HCT116 (cell line): ENCODE measurements around the gene LAMTOR4. TPM values are rescaled to one million over a fixed set of nuclear protein-coding genes. Genes with fewer than 3 reads are reported as not detected.
"Not testable (repeated sequence)": the region's sequence is repeated elsewhere in the genome, so short reads cannot be mapped to it uniquely, and the experiment has no call there.

Experiments used
- ATAC-seq: fragments of 200-7000 bp; cut with Tn5 transposase; 2 replicates; pipeline ENCODE4 v1.9.1; 2020; ENCODE audit warnings: mild to moderate bottlenecking, moderate library complexity
- BruUV-seq: library from RNA; stranded (reverse); fragments of 400-500 nt; replicated peaks from 2 replicates; lab custom pipeline; 2021; lab: Mats Ljungman, UMichigan
- CTCF ChIA-PET: fragments of 300-600 bp; sonication (Branson Sonifier 250); formaldehyde crosslinking; loops from one replicate; lab custom pipeline; 2021; ENCODE audit warnings: antibody characterized with exemption; lab: Charles Lee
- POLR2A ChIA-PET: fragments of 300-600, 350-600 bp; sonication (Branson Sonifier 250); formaldehyde crosslinking; loops from one replicate; lab custom pipeline; 2021; ENCODE audit warnings: antibody characterized with exemption; lab: Charles Lee
- RAD21 ChIA-PET, 2 experiments: fragments of 300-600 bp; sonication (Branson Sonifier 250); formaldehyde crosslinking; loops; one replicate each; lab custom pipeline; 2023; ENCODE audit warnings: low total read pairs in 2 of 2; ENCODE audit not compliant: uncharacterized antibody in 2 of 2, unreplicated experiment in 2 of 2, low non-redundant PET in 1 of 2; lab: Charles Lee
- DNase-seq: peaks from one replicate; pipeline ENCODE4 v3.0.0-alpha.2; 2010; ENCODE audit warnings: low read depth, low spot score
- H2AFZ ChIP-seq: fragments of 200-600 bp; shearing (Covaris generic), sonication (generic); 2 replicates; pipeline ENCODE4 v1.6.1; 2017; ENCODE audit warnings: low read depth, mixed run types, mixed read lengths, antibody characterized with exemption, low read length; ENCODE audit not compliant: poor library complexity, severe bottlenecking
- H3K27ac ChIP-seq: 2 replicates; pipeline ENCODE4 v1.5.1; 2012; ENCODE audit warnings: low read depth, low read length
- H3K27me3 ChIP-seq: fragments of 200-600 bp; sonication (generic); 2 replicates; pipeline ENCODE4 v1.6.1; 2016; ENCODE audit warnings: mixed run types, low read length, mixed read lengths; ENCODE audit not compliant: insufficient read depth
- H3K36me3 ChIP-seq, 2 experiments: fragments of 200-500 bp in 1 of 2; fragments of 200-600 bp in 1 of 2; sonication (Bioruptor generic) in 1 of 2; sonication (generic) in 1 of 2; 2 replicates each; pipeline versions ENCODE4 v1.5.1 to v1.6.1; 2014 to 2016; ENCODE audit warnings: low read length in 2 of 2, inconsistent platforms in 1 of 2, mixed read lengths in 1 of 2, mixed run types in 1 of 2; ENCODE audit not compliant: insufficient read depth in 2 of 2, control insufficient read depth in 1 of 2
- H3K4me1 ChIP-seq, 2 experiments: fragments of 200-600 bp in 1 of 2; sonication (generic) in 1 of 2; 2 replicates each; pipeline versions ENCODE4 v1.5.1 to v1.6.1; 2012 to 2017; ENCODE audit warnings: low read length in 2 of 2, inconsistent platforms in 1 of 2, mild to moderate bottlenecking in 1 of 2, mixed read lengths in 1 of 2, mixed run types in 1 of 2, moderate library complexity in 1 of 2; ENCODE audit not compliant: insufficient read depth in 2 of 2, control insufficient read depth in 1 of 2
- H3K4me2 ChIP-seq: fragments of 200-600 bp; sonication (generic); 2 replicates; pipeline ENCODE4 v1.6.1; 2017; ENCODE audit warnings: mixed run types, low read length, mixed read lengths
- H3K4me3 ChIP-seq, 2 experiments: fragments of 200-600 bp in 1 of 2; sonication (generic) in 1 of 2; replicated peaks in 1 of 2; 2 replicates each; pipeline ENCODE4 v1.5.1; 2011 to 2016; ENCODE audit warnings: low read length in 2 of 2, control low read depth in 1 of 2, low read depth in 1 of 2, mild to moderate bottlenecking in 1 of 2, mixed read lengths in 1 of 2, mixed run types in 1 of 2
- H3K79me2 ChIP-seq: fragments of 200-600 bp; sonication (generic); 2 replicates; pipeline ENCODE4 v1.6.1; 2017; ENCODE audit warnings: mild to moderate bottlenecking, mixed run types, low read length, moderate library complexity, mixed read lengths; ENCODE audit not compliant: insufficient read depth
- H3K9ac ChIP-seq: fragments of 200-600 bp; sonication (generic); 2 replicates; pipeline ENCODE4 v1.6.1; 2016; ENCODE audit warnings: low read length, mixed read lengths
- H3K9me2 ChIP-seq: fragments of 200-600 bp; sonication (generic), shearing (Covaris generic); 2 replicates; pipeline ENCODE4 v1.6.1; 2017; ENCODE audit warnings: mixed run types, mild to moderate bottlenecking, moderate library complexity; ENCODE audit not compliant: insufficient read depth
- H3K9me3 ChIP-seq, 2 experiments: fragments of 200-500 bp in 1 of 2; fragments of 200-600 bp in 1 of 2; sonication (Bioruptor generic) in 1 of 2; sonication (generic) in 1 of 2; 2 replicates each; pipeline ENCODE4 v1.6.1; 2014 to 2017; ENCODE audit warnings: low read length in 2 of 2, mixed read lengths in 2 of 2, inconsistent platforms in 1 of 2, low read depth in 1 of 2, mild to moderate bottlenecking in 1 of 2, mixed run types in 1 of 2, moderate library complexity in 1 of 2; ENCODE audit not compliant: control insufficient read depth in 1 of 2, insufficient read depth in 1 of 2
- H4K20me1 ChIP-seq: fragments of 200-600 bp; sonication (generic), shearing (Covaris generic); 2 replicates; pipeline ENCODE4 v1.6.1; 2017; ENCODE audit warnings: mixed run types, mild to moderate bottlenecking, moderate library complexity; ENCODE audit not compliant: insufficient read depth
- EZH2phosphoT487 ChIP-seq: fragments of 200-600 bp; IDR thresholded peaks from 2 replicates; pipeline ENCODE4 v1.6.1; 2018; ENCODE audit warnings: antibody characterized with exemption, borderline replicate concordance
- FOSL1 ChIP-seq: IDR thresholded peaks from 2 replicates; pipeline ENCODE4 v1.6.1; 2012; ENCODE audit warnings: low read depth
- SRF ChIP-seq: IDR thresholded peaks from 2 replicates; pipeline ENCODE4 v1.6.1; 2012; ENCODE audit warnings: low read depth
- YY1 ChIP-seq: IDR thresholded peaks from 2 replicates; pipeline ENCODE4 v1.6.1; 2011; ENCODE audit warnings: low read length, low read depth, moderate library complexity, mild to moderate bottlenecking; ENCODE audit not compliant: insufficient replicate concordance; ENCODE audit errors: extremely low read depth
- intact Hi-C: fragments of 100-400 bp; cut with micrococcal nuclease; formaldehyde crosslinking; loops from 2 replicates; pipeline ENCODE4 v1.10.0; 2022
- total RNA-seq: library from RNA; stranded (reverse); gene quantifications from one replicate; pipeline ENCODE4 v1.2.1, GENCODE V29; 2021; ENCODE audit not compliant: unreplicated experiment
- TF ChIP-seq, protein P1 (sequence below): IDR thresholded peaks from 2 replicates; pipeline ENCODE4 v1.6.1; 2012; ENCODE audit warnings: low read depth
- TF ChIP-seq, protein P2 (sequence below): IDR thresholded peaks from 2 replicates; pipeline ENCODE4 v1.6.1; 2012
- TF ChIP-seq, protein P3 (sequence below): IDR thresholded peaks from 2 replicates; pipeline ENCODE4 v1.6.1; 2011; ENCODE audit warnings: mild to moderate bottlenecking, low read length, moderate library complexity; ENCODE audit not compliant: insufficient replicate concordance; ENCODE audit errors: extremely low read depth
- TF ChIP-seq, protein P4 (sequence below), 3 experiments: fragments of 200-600 bp in 1 of 3; sonication (generic) in 1 of 3; IDR thresholded peaks in 2 of 3; conservative IDR thresholded peaks in 1 of 3; 2 replicates each; pipeline ENCODE4 v1.5.1; 2012 to 2017; ENCODE audit warnings: low read depth in 2 of 3, low read length in 2 of 3, antibody characterized with exemption in 1 of 3, borderline replicate concordance in 1 of 3, control low read depth in 1 of 3, mild to moderate bottlenecking in 1 of 3, mixed read lengths in 1 of 3, mixed run types in 1 of 3, moderate library complexity in 1 of 3; ENCODE audit not compliant: insufficient read depth in 1 of 3

The LAMTOR4 gene
- total RNA-seq, 1 experiment from 2014 or later = 152 TPM

DNA sequence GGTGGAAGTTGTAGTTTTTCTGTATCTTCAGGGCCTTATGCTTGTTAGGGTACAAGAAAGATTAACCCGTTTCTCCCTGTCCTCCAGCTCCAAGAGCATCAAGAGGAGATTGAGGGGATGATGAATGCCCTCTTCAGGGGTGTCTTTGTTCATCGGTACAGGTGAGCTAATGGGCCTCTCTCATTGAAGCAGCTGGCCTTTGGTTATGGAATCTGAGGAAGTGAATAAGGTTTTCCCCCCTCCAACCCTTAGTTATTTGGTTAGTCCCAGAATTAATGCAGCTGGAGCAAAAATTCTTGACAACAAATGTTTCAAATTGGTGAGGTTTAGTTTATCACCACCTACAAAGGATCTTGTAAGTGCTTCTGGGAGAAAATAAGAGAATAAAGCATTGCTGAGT lies 46.5 kb downstream of the LAMTOR4 start:
- no peaks in the 10 kb centered on the region for H4K20me1 ChIP-seq
- BruUV-seq = no TSS peak
- H3K27me3 ChIP-seq = no peaks in the 10 kb centered on the region
- no peak overlapping the region for H3K9ac ChIP-seq
- RAD21 ChIA-PET = no interaction called here
- TF ChIP-seq, protein P1, sequence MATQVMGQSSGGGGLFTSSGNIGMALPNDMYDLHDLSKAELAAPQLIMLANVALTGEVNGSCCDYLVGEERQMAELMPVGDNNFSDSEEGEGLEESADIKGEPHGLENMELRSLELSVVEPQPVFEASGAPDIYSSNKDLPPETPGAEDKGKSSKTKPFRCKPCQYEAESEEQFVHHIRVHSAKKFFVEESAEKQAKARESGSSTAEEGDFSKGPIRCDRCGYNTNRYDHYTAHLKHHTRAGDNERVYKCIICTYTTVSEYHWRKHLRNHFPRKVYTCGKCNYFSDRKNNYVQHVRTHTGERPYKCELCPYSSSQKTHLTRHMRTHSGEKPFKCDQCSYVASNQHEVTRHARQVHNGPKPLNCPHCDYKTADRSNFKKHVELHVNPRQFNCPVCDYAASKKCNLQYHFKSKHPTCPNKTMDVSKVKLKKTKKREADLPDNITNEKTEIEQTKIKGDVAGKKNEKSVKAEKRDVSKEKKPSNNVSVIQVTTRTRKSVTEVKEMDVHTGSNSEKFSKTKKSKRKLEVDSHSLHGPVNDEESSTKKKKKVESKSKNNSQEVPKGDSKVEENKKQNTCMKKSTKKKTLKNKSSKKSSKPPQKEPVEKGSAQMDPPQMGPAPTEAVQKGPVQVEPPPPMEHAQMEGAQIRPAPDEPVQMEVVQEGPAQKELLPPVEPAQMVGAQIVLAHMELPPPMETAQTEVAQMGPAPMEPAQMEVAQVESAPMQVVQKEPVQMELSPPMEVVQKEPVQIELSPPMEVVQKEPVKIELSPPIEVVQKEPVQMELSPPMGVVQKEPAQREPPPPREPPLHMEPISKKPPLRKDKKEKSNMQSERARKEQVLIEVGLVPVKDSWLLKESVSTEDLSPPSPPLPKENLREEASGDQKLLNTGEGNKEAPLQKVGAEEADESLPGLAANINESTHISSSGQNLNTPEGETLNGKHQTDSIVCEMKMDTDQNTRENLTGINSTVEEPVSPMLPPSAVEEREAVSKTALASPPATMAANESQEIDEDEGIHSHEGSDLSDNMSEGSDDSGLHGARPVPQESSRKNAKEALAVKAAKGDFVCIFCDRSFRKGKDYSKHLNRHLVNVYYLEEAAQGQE = no peak
- TF ChIP-seq, protein P2, sequence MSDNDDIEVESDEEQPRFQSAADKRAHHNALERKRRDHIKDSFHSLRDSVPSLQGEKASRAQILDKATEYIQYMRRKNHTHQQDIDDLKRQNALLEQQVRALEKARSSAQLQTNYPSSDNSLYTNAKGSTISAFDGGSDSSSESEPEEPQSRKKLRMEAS = no peak
- no peak for TF ChIP-seq YY1
- TF ChIP-seq EZH2phosphoT487 = no peak
- TF ChIP-seq, protein P3, sequence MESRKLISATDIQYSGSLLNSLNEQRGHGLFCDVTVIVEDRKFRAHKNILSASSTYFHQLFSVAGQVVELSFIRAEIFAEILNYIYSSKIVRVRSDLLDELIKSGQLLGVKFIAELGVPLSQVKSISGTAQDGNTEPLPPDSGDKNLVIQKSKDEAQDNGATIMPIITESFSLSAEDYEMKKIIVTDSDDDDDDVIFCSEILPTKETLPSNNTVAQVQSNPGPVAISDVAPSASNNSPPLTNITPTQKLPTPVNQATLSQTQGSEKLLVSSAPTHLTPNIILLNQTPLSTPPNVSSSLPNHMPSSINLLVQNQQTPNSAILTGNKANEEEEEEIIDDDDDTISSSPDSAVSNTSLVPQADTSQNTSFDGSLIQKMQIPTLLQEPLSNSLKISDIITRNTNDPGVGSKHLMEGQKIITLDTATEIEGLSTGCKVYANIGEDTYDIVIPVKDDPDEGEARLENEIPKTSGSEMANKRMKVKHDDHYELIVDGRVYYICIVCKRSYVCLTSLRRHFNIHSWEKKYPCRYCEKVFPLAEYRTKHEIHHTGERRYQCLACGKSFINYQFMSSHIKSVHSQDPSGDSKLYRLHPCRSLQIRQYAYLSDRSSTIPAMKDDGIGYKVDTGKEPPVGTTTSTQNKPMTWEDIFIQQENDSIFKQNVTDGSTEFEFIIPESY = no peak
- TF ChIP-seq FOSL1 = no peak
- no peak for TF ChIP-seq SRF
- TF ChIP-seq, protein P4, sequence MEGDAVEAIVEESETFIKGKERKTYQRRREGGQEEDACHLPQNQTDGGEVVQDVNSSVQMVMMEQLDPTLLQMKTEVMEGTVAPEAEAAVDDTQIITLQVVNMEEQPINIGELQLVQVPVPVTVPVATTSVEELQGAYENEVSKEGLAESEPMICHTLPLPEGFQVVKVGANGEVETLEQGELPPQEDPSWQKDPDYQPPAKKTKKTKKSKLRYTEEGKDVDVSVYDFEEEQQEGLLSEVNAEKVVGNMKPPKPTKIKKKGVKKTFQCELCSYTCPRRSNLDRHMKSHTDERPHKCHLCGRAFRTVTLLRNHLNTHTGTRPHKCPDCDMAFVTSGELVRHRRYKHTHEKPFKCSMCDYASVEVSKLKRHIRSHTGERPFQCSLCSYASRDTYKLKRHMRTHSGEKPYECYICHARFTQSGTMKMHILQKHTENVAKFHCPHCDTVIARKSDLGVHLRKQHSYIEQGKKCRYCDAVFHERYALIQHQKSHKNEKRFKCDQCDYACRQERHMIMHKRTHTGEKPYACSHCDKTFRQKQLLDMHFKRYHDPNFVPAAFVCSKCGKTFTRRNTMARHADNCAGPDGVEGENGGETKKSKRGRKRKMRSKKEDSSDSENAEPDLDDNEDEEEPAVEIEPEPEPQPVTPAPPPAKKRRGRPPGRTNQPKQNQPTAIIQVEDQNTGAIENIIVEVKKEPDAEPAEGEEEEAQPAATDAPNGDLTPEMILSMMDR (IDR thresholded peaks at IDR 0.05 in 2 of 3, conservative IDR thresholded peaks at IDR 0.05 in 1 of 3; ENCODE audit: borderline replicate concordance in 1 of 3, insufficient read depth in 1 of 3, low read depth in 2 of 3, low read length in 2 of 3) = no peak
- TF ChIP-seq, all 23 proteins: peak for 0
- intact Hi-C loops = loop anchor here (10.0 kb wide), 1 partner anchor 210 kb away; no protein-coding TSS in a partner anchor
- no peaks in the 10 kb centered on the region for H3K36me3 ChIP-seq
- peaks cover 0 to under 1% of the 10 kb centered on the region in 2 experiments; a peak in 2 of 4 replicates for H3K4me1 ChIP-seq
- no peak overlapping the region for H3K27ac ChIP-seq
- no peak for DNase-seq
- ATAC-seq = no peak
- H3K79me2 ChIP-seq = no peaks in the 10 kb centered on the region
- POLR2A ChIA-PET = no interaction called here
- H3K9me3 ChIP-seq = no peaks in the 10 kb centered on the region
- CTCF ChIA-PET = no interaction called here
- H3K4me3 ChIP-seq = no peak overlapping the region
- no peak overlapping the region for H3K4me2 ChIP-seq
- H2AFZ ChIP-seq = no peak overlapping the region
- H3K9me2 ChIP-seq = no peaks in the 10 kb centered on the region

DNA sequence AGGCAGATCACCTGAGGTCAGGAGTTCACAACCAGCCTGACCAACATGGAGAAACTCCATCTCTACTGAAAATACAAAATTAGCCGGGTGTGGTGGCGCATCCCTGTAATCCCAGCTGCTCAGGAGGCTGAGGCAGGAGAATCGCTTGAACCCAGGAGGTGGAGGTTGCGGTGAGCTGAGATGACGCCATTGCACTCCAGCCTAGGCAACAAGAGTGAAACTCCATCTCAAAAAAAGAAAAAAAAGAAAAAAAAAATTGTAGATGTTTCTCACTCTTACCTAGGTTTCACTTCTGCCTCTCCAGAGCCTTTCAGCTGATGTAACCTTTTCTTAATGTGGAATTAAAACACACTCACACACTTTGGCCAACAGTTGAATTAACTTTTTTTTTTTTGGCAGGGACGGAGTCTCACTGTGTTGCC lies 47.2 kb downstream of the LAMTOR4 start:
- H3K79me2 ChIP-seq, H2AFZ ChIP-seq, H3K9me2 ChIP-seq, H3K4me2 ChIP-seq, H3K9ac ChIP-seq, H3K4me3 ChIP-seq, BruUV-seq, H3K36me3 ChIP-seq, H4K20me1 ChIP-seq, ATAC-seq, RAD21 ChIA-PET, DNase-seq, H3K27ac ChIP-seq, CTCF ChIA-PET, H3K9me3 ChIP-seq, H3K27me3 ChIP-seq, POLR2A ChIA-PET, H3K4me1 ChIP-seq: not testable (repeated sequence)
- intact Hi-C loops = loop anchor here (10.0 kb wide), 1 partner anchor 209 kb away; no protein-coding TSS in a partner anchor
